Mammary epithelial cell (primary cell): ENCODE results near the gene WNT7B.

Experiments used
- EZH2 ChIP-seq: IDR thresholded peaks from 2 replicates; pipeline ENCODE4 v1.6.1; 2012; ENCODE audit warnings: low read length, inconsistent platforms, borderline replicate concordance
- TF ChIP-seq, protein P1 (sequence below), 2 donors: IDR thresholded peaks in 1 of 2; conservative IDR thresholded peaks in 1 of 2; 2 replicates each; pipeline ENCODE4 v1.5.1; 2011 to 2012; ENCODE audit warnings: inconsistent platforms in 2 of 2, low read length in 2 of 2, mild to moderate bottlenecking in 2 of 2, control low read depth in 1 of 2, low read depth in 1 of 2; ENCODE audit not compliant: insufficient read depth in 1 of 2; ENCODE audit errors: extremely low read depth in 1 of 2

DNA sequence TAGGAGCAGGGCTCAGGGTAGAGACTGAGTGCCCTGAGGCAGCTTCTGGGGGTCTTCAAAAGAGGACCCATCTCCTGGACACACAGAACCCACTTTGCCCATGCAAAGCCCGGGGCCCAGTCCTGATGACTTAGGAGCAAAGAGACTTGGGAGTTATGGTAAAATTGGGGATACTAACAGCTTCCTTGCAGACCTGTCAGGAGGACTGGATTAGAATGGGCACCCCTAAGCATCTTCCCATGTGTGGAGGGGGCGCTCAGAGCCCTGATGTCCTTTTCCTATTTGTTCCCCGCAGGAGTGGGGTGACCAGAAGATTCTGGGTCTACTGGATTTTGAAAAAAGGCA lies 100.0 kb downstream of the WNT7B start:
- TF ChIP-seq, protein P1, sequence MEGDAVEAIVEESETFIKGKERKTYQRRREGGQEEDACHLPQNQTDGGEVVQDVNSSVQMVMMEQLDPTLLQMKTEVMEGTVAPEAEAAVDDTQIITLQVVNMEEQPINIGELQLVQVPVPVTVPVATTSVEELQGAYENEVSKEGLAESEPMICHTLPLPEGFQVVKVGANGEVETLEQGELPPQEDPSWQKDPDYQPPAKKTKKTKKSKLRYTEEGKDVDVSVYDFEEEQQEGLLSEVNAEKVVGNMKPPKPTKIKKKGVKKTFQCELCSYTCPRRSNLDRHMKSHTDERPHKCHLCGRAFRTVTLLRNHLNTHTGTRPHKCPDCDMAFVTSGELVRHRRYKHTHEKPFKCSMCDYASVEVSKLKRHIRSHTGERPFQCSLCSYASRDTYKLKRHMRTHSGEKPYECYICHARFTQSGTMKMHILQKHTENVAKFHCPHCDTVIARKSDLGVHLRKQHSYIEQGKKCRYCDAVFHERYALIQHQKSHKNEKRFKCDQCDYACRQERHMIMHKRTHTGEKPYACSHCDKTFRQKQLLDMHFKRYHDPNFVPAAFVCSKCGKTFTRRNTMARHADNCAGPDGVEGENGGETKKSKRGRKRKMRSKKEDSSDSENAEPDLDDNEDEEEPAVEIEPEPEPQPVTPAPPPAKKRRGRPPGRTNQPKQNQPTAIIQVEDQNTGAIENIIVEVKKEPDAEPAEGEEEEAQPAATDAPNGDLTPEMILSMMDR (conservative IDR thresholded peaks at IDR 0.05 in 1 of 2, IDR thresholded peaks at IDR 0.05 in 1 of 2; ENCODE audit: extremely low read depth in 1 of 2, insufficient read depth in 1 of 2, low read depth in 1 of 2, low read length in 2 of 2) = no peak
- no peak for TF ChIP-seq EZH2
